Stimulated activated CD4-positive, alpha-beta T cell treated with anti-CD3 and anti-CD28 coated beads, Interleukin-15, amount 100 ng/mL, for 24 hours (primary cell): Measurements from ENCODE around the gene THSD4.
"Not testable (repeated sequence)": the region's sequence is repeated elsewhere in the genome, so short reads cannot be mapped to it uniquely, and the experiment has no call there.

Source experiments
- DNase-seq: peaks from one replicate; pipeline ENCODE4 v3.0.0-alpha.2; 2020

The THSD4 gene

DNA sequence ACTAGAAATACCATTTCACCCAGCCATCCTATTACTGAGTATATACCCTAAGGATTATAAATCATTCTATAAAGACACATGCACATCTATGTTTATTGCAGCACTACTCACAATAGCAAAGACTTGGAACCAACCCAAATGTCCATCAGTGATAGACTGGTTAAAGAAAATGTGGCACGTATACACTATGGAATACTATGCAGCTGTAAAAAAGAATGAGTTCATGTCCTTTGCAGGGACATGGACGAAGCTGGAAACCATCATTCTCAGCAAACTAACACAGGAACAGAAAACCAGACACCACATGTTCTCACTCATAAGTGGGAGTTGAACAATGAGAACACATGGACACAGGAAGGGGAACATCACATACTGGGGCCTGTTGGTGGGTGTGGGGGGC is 324.2 kb downstream of the THSD4 start:
- DNase-seq: not testable (repeated sequence)

DNA sequence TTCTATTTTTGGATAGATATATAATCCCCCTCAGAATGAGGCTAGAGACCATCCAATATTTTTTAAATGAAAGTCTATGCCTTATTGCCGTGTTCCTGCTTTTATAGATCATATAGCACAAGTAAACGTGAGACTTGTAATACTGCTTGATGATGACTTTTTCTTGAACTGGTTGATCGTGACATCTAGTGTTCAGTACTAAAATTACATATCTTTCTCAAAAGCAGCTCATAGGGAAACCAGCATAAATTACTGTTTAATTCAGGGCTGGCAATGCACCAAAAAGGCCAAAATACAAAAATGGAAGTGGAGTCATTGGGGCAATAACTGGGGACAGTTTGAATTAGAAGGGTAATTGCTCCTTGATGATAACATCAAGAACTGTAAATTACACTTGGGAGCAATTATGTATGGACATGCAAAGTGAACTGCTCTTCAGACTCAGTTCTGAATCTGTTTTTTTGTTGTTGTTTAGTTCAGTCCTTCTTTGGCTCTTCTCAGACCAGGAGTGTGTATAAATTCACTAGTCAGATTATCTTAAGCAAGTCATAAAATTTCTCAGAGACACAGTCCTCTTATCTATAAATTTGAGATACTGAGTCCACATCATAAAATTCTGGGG is 325.3 kb downstream of the THSD4 start:
- DNase-seq: no peak

DNA sequence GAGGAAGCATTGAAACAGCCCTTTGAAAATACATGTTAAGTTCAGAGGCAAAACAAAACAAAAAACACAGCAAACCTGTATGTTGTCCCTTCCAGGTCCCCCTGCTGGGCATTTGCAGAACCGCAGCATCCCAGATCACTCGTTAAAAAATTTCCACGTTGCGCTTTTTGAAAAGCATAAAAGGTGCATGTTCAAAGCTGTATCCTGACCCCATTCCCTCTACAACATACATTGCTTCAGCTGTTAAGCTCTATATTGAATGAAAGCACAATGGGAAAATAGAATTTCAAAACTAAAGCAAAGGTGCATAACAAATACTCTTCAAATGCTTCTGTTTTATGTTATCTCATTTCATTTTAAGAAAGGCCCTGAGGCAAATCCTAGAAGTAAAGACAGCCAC is 328.3 kb downstream of the THSD4 start:
- peak; percentile 63 for DNase-seq

DNA sequence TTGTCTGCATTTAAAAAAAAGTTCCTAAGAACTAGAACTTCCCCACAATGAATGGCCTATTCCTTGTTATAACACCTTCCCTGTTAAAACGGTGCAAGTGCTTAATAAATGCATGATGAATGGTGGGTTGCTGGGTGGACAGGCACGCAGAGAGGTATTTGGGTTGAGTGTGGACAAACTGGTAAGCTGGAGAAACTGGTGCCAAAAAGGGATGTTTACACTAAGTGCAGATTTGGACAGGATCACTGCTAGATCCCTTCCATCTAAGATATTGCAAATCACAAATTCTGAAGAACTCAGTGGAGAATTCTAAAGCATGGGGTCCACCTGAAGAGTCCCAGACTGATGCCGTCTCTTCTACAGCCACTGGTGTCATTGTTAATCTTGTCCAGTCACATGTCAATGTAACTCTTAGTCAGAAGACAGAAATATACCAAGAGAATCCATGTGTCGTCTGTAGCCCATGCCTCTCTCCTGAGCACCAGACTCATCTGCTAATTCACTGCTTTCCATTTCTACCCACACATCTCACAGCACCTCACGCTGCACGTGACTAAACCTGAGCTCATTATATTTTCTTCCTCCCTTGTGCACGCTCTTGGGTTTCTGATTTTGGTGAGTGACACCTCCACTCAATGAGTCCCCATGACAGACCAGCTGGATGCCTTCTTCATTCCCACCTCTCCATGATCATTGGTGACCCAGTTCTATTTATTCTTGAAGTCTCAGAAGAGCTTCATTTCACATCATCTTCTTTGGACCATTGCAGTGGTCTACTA is 328.9 kb downstream of the THSD4 start:
- DNase-seq: no peak

DNA sequence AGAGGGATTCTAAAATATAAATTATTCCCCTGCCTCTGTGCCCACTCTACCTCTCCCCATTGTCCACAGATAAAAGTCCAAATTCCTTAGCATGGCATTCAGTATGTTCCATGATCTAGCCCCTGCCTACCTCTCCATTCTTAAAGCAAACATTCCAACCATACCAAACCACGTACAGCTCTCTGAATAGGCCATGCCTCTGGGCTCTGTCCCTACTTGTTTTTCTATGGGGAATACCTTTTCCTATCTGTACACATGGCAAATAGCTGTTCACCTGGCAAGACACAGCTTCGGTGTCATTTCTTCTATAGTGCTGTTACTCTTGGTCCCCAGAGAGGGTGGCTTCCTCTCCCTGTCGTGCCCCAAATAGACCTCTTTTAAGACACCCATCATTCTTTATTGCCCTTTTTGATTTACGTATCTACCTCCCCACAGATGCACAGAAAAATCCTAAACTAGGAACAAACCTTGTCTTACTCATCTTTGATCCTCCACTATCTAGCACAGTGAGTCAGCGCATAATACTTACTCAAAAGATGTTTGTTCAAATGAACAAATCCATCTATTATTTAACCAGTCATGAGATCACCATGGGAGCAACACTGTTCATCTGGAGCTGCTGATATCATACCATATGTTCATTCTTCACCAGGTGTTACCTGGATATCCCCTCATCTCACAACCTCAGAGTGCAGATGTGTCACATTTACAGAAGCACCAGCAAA is 329.8 kb downstream of the THSD4 start:
- no peak for DNase-seq

DNA sequence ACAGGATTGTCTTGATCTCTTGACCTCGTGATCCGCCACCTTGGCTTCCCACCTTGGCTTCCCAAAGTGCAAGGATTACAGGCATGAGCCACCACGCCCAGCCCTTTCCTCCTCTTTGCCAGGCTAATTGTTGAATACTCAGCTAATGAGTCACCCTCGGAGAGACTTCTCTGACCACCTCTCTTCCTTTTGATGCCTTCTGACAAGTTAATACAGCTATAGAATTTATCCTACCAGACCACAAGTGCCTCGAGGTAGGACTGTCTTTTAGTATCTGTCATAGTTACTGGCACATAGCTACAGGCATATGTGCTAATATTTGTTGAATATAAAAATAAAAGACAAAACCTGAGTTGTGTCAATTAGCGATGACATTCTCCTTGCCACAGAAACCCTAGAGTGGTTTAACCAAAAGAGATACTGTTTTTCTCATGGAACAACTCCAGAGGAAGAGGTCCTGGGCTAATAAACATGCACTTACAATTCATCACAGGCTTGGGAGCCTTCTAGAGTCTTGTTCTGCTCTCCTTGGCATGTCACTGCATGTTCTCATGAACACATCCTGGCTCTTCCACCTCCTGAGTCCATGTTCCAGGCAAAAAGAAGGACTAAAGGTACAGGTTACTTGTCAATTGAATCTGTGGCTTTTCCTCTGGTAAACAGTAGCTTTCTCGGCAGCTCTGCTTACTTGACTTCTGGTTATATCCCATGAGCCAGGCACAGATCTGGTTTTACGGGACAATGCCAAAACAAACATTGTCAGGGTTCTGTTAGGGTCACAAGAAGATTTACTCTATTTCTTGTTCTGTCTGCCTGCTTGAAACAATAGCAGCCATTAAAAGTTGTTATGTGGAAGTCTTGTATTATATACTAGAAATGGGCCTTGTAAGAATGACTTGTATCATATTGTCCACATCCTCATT is 332.3 kb downstream of the THSD4 start:
- no peak for DNase-seq

DNA sequence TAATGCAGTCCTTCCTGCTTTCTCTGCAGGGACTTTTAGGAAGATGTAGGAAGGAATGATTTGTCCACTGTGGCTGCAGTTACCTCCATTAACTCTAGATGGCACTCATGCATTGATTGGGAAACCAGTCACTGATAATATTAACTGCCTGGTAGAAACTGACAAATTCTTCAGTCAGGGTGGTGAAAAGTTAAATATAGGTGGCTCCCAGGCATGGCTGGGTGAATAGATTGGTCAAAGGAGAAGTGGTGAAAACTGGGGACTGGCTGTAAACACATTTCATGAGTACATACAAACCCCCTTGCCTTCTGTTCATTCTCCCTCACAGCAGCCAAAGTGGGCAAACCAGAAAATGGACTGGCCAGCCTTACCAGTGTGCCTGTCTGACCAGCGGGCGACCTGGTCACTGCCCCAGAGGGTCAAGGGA is 333.4 kb downstream of the THSD4 start:
- DNase-seq: peak; percentile 23

DNA sequence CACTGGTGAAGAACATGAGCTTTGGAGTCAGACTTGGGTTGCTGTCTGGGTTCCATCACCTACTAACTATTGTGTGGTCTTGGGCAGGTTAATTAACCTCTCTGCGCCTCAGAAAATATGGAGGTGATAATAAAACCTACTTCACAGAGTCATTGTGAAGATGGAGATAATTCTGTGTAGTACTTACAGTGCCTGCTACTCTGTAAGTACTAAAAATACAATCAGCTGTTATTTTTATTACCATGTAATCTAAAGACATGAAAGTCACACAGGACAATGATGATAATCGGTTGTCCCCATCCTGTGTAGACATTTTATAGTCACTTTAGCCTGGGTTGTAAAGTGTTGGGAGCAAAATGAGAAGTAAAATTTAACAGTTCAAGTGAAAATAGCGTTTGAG is 334.1 kb downstream of the THSD4 start:
- no peak for DNase-seq

DNA sequence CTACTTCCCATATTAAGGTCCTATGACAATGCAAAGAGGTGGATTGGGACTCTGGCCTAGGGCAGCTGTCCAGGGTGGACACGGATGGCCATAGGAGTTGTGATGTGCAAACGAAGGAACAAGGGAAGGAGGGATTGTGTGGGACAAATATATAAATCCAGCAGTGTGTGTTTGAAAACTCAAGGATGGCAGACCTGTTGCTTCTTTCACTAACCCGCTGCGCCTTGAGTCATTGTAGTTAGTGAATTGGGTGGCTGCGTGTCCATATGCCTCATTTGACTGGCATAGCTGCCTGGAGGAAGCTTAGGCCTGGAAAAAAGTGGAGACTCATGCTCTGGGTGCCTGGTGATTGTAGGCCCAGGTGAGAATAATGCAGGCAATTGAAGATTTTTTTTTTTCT is 334.7 kb downstream of the THSD4 start:
- no peak for DNase-seq

- no peak for DNase-seq
These were observed 335.9 kb downstream of the THSD4 start for GRCh38 chr15:71451130-71451529.

DNA sequence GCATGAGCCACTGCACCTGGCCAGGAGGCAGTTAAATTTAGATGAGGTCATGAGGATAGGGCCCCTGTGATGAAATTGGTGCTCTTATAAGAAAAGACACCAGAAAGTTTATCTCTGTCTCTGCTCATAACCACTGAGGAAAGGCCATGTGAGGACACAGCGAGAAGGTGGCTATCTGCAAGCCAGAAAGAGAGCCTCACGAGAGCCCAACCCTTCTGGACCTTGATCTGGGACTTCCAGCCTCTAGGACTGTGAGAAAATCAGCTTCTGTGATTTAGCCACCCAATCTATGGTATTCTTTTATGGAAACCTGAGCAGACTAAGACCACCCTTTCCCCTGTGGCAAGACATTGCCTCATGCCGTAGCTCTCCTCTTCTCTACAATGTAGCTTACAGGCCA is 337.6 kb downstream of the THSD4 start:
- no peak for DNase-seq

DNA sequence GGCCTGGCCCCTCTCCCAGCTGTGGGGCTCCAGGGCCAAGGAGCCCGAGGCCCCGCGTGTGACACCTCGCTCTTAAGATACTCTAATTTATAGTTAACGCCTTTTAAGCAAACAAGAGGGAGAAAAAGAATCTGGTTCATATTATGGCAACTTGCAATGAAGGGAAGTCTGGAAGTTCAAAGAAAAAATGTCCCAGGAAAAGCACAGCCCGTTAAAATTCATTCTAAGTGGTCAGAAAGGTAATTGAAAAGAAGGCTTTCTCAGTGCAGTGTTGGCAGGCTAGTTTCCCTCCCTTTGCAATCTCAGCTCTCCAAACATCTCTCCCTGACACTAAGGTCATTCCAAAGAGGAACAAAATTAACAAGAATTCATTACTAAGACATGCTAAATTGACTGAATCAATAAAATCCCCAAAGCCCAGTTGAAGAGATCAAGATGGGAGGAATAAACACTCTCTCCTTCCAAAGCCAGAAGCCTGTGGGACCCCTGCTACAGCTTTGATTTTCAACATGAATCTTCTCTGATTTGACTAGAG is 339.3 kb downstream of the THSD4 start:
- DNase-seq: no peak

DNA sequence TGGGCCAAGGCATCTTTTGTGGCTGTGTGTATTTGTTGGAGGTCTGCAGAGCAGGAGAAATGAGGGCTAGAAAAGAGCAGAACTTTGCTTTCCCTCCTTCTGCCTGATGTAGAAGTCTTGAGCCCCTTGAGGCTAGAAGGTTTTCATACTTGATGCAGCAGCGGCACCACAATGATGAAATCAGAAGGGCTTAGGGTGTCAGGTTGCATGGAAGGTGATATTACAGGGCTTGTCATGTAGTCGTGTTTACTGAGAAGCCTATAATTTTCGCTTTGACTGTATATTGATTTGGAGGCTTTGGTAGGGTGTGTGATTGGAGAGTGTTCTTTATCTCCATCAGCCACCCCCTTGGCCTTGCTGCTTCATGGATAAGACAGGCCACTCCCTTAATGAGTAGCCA is 339.8 kb downstream of the THSD4 start:
- DNase-seq: no peak

GRCh38 chr15:71455878-71456277 is 340.6 kb downstream of the THSD4 start:
- DNase-seq: no peak

- DNase-seq: no peak
These were observed 341.1 kb downstream of the THSD4 start for GRCh38 chr15:71456362-71456761.

DNA sequence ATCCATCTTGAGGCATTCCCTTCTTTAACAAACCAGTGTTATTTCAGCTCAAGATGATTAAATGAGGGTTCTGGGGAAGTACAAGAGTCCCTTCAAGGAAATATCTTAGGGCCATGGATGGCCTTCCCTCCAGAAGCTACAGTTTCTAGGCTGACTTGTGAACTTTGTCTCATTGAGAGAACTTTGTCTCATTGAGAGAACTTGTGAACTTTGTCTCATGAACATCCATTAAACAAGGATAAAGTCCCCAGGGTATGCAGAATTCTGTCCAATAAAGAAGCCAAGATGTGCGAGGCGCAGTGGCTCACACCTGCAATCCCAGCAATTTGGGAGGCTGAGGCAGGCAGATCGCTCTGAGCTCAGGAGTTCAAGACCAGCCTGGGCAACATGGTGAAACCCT is 341.5 kb downstream of the THSD4 start:
- DNase-seq: no peak

DNA sequence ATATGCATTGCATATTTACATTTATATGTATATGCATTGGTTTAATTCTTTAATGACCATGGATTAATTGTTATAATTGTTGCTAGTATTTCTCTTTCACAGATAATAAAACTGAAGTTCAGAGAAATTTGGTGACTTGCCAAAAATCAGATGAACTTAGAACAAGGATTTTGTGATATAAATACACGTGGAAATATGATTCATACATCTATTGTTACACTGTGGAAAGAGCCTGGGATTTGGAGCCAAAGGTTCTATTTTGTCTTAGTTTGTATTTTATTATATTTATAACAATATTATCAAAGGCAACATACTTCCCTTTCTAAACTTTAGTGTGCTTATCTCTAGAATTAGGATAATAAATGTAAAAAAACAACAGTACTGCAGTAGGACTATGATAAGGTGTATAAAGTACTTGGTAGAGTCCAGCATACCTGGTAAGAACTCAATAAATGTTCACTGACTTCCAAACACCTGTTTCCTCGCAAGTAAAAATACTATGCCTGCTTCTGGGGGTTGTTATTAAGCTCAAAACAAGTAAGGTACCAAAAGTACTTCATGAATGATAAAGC is 342.9 kb downstream of the THSD4 start:
- DNase-seq: no peak

GRCh38 chr15:71461748-71462147 is 346.5 kb downstream of the THSD4 start:
- DNase-seq: no peak

DNA sequence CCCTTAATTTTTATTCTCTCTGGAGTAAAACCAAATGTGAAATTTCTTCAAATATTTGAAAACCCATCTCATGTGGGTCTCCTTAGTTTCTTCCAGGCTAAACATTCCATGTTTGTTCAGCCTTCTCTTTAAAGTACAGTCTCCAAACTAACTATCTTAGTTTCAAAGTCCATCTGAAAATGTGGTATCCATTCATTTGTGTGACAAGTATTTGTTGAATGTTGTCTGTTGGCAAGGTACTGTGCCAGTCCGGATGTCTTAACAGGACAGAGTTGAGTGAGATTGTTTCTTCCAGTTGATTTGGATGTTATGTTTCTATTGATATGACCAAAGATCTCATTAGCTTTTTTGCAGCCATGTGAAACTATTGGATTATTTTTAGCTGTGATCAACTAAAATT is 347.4 kb downstream of the THSD4 start:
- no peak for DNase-seq

DNA sequence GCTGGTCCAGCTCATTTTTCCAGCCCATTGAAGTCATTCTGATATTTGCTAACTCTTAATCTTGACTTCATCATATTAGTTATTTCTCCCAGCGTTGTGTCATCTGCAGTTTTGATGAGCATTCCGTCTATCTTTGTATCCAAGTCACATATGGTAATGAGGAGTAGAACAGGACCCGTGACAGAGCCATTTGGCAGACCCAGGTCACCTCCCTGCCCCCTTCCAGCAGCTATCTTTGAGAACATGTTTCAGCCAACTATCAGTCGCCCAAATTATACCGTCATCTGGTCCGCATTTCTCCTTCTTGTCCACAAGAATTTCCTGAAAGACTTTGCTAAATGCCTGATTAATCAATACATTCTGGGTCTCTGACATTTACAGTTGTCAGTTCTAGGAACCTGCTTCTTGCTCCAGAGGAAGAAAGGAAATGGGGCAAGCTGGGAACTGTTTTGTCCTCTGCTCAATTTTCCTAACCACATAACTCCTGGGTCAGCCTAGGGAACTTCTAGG is 347.9 kb downstream of the THSD4 start:
- DNase-seq: no peak

DNA sequence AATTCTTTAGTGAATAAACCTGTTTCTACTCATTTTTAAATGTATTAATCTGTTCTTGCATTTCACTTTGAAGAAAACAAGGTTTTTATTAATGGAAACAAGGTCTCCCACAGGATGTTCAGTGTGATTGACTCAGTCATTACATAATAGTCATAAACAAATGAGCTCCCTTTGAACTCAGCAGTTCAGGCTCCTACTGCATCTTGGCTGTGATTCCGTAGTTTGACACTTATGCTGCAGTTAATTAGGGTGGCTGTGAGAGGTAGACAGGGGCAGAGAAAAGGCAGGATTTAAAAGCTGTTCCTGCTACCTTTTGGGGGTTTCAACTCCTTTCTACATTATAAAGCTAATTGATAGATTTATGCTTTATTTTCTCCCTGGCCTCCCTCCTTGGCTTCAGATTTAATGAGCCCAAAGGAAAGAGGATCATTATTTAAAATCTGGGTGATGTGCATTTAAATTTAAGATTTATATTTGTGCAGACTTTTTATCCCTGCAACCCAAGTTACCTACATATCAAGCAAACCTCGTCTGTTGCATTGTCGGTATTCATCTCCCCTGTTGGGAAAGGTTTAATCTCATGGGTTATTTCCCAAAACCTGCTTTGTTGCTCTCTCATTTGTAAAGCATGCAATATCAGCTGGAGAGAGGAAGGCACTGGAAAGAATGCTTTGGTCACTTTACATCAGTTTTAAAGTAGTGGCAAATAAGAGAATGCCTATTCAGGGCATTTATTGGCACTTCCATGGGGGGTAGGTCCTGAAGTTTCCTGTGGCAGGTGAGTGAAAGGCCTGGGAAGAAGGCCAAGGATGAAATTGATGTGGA is 350.1 kb downstream of the THSD4 start:
- DNase-seq: no peak
